Measurements from ENCODE around the gene PITPNM1. TPM values are rescaled to one million over a fixed set of nuclear protein-coding genes. Genes with fewer than 3 reads are reported as not detected.
A peak's percentile ranks its signal among the peaks of the same experiment; 100 is the strongest.

PITPNM1 gene
- total and polyA plus RNA-seq, 2 of the 13 experiments (the other 11 are each of a cell fraction or from before 2014, with no cell fraction given), result 8.2 to 8.5 TPM

GRCh38 chr11:67468759-67469507, 36.2 kb downstream of the PITPNM1 start, which contains the start of gene TMEM134 (continued):
- TF ChIP-seq ZNF337 (CRISPR knock-in tag; IDR thresholded peaks at IDR 0.05; ENCODE audit: borderline replicate concordance, low read depth) (no peak), ZFP36L2 (CRISPR knock-in tag; IDR thresholded peaks at IDR 0.05) (no peak), ZNF280D (CRISPR knock-in tag; IDR thresholded peaks at IDR 0.05) (no peak), ZNF280B (CRISPR knock-in tag; IDR thresholded peaks at IDR 0.05; ENCODE audit: borderline replicate concordance) (peak; percentile 65; the same call in 1 of the 2 replicates), ZBTB42 (CRISPR knock-in tag; IDR thresholded peaks at IDR 0.05) (no peak), ATF6 (CRISPR knock-in tag; conservative IDR thresholded peaks at IDR 0.05) (no peak), ARHGAP35 (CRISPR knock-in tag; IDR thresholded peaks at IDR 0.05; ENCODE audit: borderline replicate concordance) (no peak; the same call in 1 of the 2 replicates), ZNF20 (CRISPR knock-in tag; IDR thresholded peaks at IDR 0.05) (no peak), ZBTB3 (CRISPR knock-in tag; IDR thresholded peaks at IDR 0.05; ENCODE audit: borderline replicate concordance, low read depth) (no peak), TP53 (CRISPR knock-in tag; conservative IDR thresholded peaks at IDR 0.05) (0 out of 2 replicates have a peak, but pooled peaks have one; percentile 41), PHF21A (CRISPR knock-in tag; IDR thresholded peaks at IDR 0.05) (peak; percentile 54; the same call in 1 of the 2 replicates), NBN (conservative IDR thresholded peaks at IDR 0.05) (no peak), ZNF788 (CRISPR knock-in tag; IDR thresholded peaks at IDR 0.05; ENCODE audit: borderline replicate concordance) (peak; percentile 83; the same call in 1 of the 2 replicates), ZNF784 (CRISPR knock-in tag; IDR thresholded peaks at IDR 0.05; ENCODE audit: borderline replicate concordance) (no peak), FOXK1 (CRISPR knock-in tag; IDR thresholded peaks at IDR 0.05; ENCODE audit: borderline replicate concordance, low read depth) (peak; percentile 44; the same call in 1 of the 2 replicates), ZNF12 (CRISPR knock-in tag; IDR thresholded peaks at IDR 0.05) (0 out of 2 replicates have a peak, but pooled peaks have one; percentile 24), ZBTB1 (CRISPR knock-in tag; IDR thresholded peaks at IDR 0.05; ENCODE audit: borderline replicate concordance) (no peak), SKI (IDR thresholded peaks at IDR 0.05; ENCODE audit: partially characterized antibody) (peak; percentile 71), ZNF567 (CRISPR knock-in tag; IDR thresholded peaks at IDR 0.05; ENCODE audit: borderline replicate concordance) (no peak)

Measured in HepG2 (cell line).